ENCODE data around the gene CLNK. TPM values are rescaled to one million over a fixed set of nuclear protein-coding genes. Genes with fewer than 3 reads are reported as not detected.
A peak's percentile ranks its signal among the peaks of the same experiment; 100 is the strongest.

CLNK gene
- total RNA-seq, 4 donors from 2014 or later = under 0.01 to 0.73 TPM; not detected in 2

GRCh38 chr4:10530137-10530786 is 154.3 kb downstream of the CLNK start:
- Histone ChIP-seq H3K4me1 (peaks cover 0 to 5% (median 0%) of the 10 kb centered on the region in 3 donors), H3K4me3 (no peak overlapping the region), H3K27me3 (no peaks in the 10 kb centered on the region), H3K36me3 (no peaks in the 10 kb centered on the region), H3K9me3 (no peaks in the 10 kb centered on the region), H3K27ac (no peak overlapping the region)
- WGBS, 2 donors (ENCODE audit: low coverage in 1 of 2) = 66 to 73% methylated on average over 7 to 11 of the region's 11 CpGs
- TF ChIP-seq EP300 (IDR thresholded peaks at IDR 0.05) = no peak
- TF ChIP-seq POLR2AphosphoS5 (IDR thresholded peaks at IDR 0.05) = no peak
- no peak for TF ChIP-seq POLR2A (IDR thresholded peaks at IDR 0.05)
- no peak for TF ChIP-seq CTCF (IDR thresholded peaks at IDR 0.05)
- peak; percentile 67 for ATAC-seq

- 41 to 59% methylated on average over 2 of the region's 2 CpGs for WGBS, 2 donors (ENCODE audit: low coverage in 1 of 2)
- TF ChIP-seq EP300 (IDR thresholded peaks at IDR 0.05) = no peak
- no peak for TF ChIP-seq POLR2AphosphoS5 (IDR thresholded peaks at IDR 0.05)
- TF ChIP-seq CTCF (IDR thresholded peaks at IDR 0.05) = no peak
- no peak for TF ChIP-seq POLR2A (IDR thresholded peaks at IDR 0.05)
- peak; percentile 62 for ATAC-seq
Observed at GRCh38 chr4:10529291-10530136, 155.1 kb downstream of the CLNK start.

DNA sequence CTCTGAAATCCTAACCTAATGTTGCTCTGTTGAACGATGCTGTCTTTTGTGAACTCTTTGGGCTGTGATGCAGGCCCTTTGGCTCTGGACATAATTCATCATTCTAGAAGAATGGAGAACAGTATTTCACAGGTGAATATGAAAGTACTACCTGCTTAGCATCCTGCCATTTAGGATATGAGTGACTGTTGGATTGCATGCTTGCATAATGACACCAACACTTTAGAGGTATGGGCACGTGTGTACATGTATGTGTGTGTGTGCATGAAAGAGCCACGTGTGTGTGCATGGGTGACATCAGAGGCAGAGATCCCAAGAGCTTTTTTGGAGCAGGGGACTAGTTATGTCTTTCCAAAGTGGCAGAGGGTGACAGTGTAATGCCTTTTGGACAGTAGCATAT is 157.1 kb downstream of the CLNK start:
- Histone ChIP-seq H3K27me3 (no peaks in the 10 kb centered on the region), H3K36me3 (no peaks in the 10 kb centered on the region), H3K9me3 (no peaks in the 10 kb centered on the region), H3K4me1 (peaks cover 0 to 5% (median 0%) of the 10 kb centered on the region in 3 donors), H3K4me3 (no peak overlapping the region), H3K27ac (no peak overlapping the region)
- TF ChIP-seq EP300 (IDR thresholded peaks at IDR 0.05) = no peak
- no peak for TF ChIP-seq CTCF (IDR thresholded peaks at IDR 0.05)
- TF ChIP-seq POLR2A (IDR thresholded peaks at IDR 0.05) = no peak
- TF ChIP-seq POLR2AphosphoS5 (IDR thresholded peaks at IDR 0.05) = no peak
- WGBS, 2 donors (ENCODE audit: low coverage in 1 of 2) = 54 to 89% methylated on average over 2 of the region's 3 CpGs
- ATAC-seq = no peak

More at GRCh38 chr4:10529291-10530136, 155.1 kb downstream of the CLNK start:
- Histone ChIP-seq H3K4me3 (no peak overlapping the region), H3K27me3 (no peaks in the 10 kb centered on the region), H3K27ac (no peak overlapping the region), H3K36me3 (no peaks in the 10 kb centered on the region), H3K4me1 (peaks cover 0 to 5% (median 0%) of the 10 kb centered on the region in 3 donors), H3K9me3 (no peaks in the 10 kb centered on the region)

- Histone ChIP-seq H3K9me3 (no peaks in the 10 kb centered on the region), H3K27ac (no peak overlapping the region), H3K4me3 (no peak overlapping the region), H3K27me3 (no peaks in the 10 kb centered on the region), H3K36me3 (no peaks in the 10 kb centered on the region), H3K4me1 (peaks cover 0 to 5% (median 0%) of the 10 kb centered on the region in 3 donors)
- WGBS, 2 donors (ENCODE audit: low coverage in 1 of 2) = 63 to 71% methylated on average over 11 to 12 of the region's 12 CpGs
- TF ChIP-seq POLR2AphosphoS5 (IDR thresholded peaks at IDR 0.05) = no peak
- TF ChIP-seq EP300 (IDR thresholded peaks at IDR 0.05) = no peak
- peak in 1 of 4 experiments; percentile 21 for TF ChIP-seq CTCF (IDR thresholded peaks at IDR 0.05)
- no peak for TF ChIP-seq POLR2A (IDR thresholded peaks at IDR 0.05)
- no peak for ATAC-seq
Observed at GRCh38 chr4:10526429-10527222, 157.9 kb downstream of the CLNK start.
